Calu3 (cell line): Measurements from ENCODE around the gene EMP3. TPM values are rescaled to one million over a fixed set of nuclear protein-coding genes. Genes with fewer than 3 reads are reported as not detected.

Experiments
- BruUV-seq: library from RNA; stranded (reverse); fragments of 400-500 nt; replicated peaks from 2 replicates; lab custom pipeline; 2021; lab: Mats Ljungman, UMichigan
- CTCF ChIA-PET: fragments of 300-600 bp; sonication (Branson Sonifier 250); formaldehyde crosslinking; loops from one replicate; lab custom pipeline; 2022; ENCODE audit warnings: antibody characterized with exemption; lab: Charles Lee
- DNase-seq: peaks from one replicate; pipeline ENCODE4 v3.0.0; 2022
- H3K27ac Mint-ChIP-seq: one replicate; pipeline ENCODE4 v1.8.0; 2022; ENCODE audit warnings: mixed read lengths; ENCODE audit not compliant: unreplicated experiment
- H3K27me3 Mint-ChIP-seq: one replicate; pipeline ENCODE4 v1.8.0; 2022; ENCODE audit warnings: mixed read lengths; ENCODE audit not compliant: unreplicated experiment
- H3K36me3 Mint-ChIP-seq: one replicate; pipeline ENCODE4 v1.8.0; 2022; ENCODE audit warnings: mild to moderate bottlenecking, moderate library complexity, mixed read lengths; ENCODE audit not compliant: insufficient read depth, unreplicated experiment
- H3K4me1 Mint-ChIP-seq: one replicate; pipeline ENCODE4 v1.8.0; 2022; ENCODE audit warnings: mild to moderate bottlenecking, low read depth, mixed read lengths; ENCODE audit not compliant: unreplicated experiment
- H3K4me3 Mint-ChIP-seq: one replicate; pipeline ENCODE4 v1.8.0; 2022; ENCODE audit warnings: mild to moderate bottlenecking, low read depth, moderate library complexity, mixed read lengths; ENCODE audit not compliant: unreplicated experiment
- H3K9me3 Mint-ChIP-seq: one replicate; pipeline ENCODE4 v1.8.0; 2022; ENCODE audit warnings: low read depth, mixed read lengths; ENCODE audit not compliant: unreplicated experiment
- CTCF ChIP-seq: fragments of 200-600 bp; IDR thresholded peaks from one replicate; pipeline ENCODE4 v1.8.0; 2022; ENCODE audit warnings: antibody characterized with exemption; ENCODE audit not compliant: unreplicated experiment
- intact Hi-C: fragments of 100-400 bp; cut with micrococcal nuclease; formaldehyde crosslinking; loops from one replicate; pipeline ENCODE4 v1.10.0; 2022; ENCODE audit not compliant: unreplicated experiment
- total RNA-seq: library from RNA; stranded (reverse); gene quantifications from 2 replicates; pipeline ENCODE4 v1.2.3, GENCODE V29; 2022

The EMP3 gene
- total RNA-seq, 1 experiment from 2014 or later, result 29.5 TPM

DNA sequence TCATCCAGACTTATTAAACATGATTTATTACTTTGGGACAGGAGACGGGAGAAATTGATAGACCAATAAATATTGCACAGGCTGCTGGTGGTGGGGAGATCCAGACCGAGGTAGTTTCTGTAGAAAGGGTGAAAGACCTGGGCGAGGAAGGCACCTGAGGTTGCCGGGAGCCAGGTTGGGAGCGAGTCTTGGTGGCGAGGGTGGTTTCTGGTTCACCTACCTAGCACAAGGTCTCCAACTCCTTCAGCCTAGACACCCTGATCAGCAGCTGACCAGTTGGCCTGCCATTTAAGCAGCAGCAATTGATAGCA lies 7.0 kb downstream of the EMP3 start:
- BruUV-seq, result no TSS peak
- H3K9me3 Mint-ChIP-seq, result no peaks in the 10 kb centered on the region
- intact Hi-C loops, result loop anchor here (10.0 kb wide), 1 partner anchor 152 kb away; no protein-coding TSS in a partner anchor
- TF ChIP-seq CTCF, result no peak
- peaks cover 50% of the 10 kb centered on the region for H3K36me3 Mint-ChIP-seq
- no peak for DNase-seq
- CTCF ChIA-PET, result interaction anchor here (0.6 to 4.6 kb wide), 11 partner anchors 9 to 252 kb away, joined by 3 to 159 read pairs (median 6); partner anchors contain the start of genes GRWD1, KDELR1, SYNGR4 and TMEM143
- peak overlapping the region; percentile 87 for H3K4me3 Mint-ChIP-seq
- peak overlapping the region; percentile 92 for H3K27ac Mint-ChIP-seq
- peaks cover 50% of the 10 kb centered on the region for H3K4me1 Mint-ChIP-seq
- H3K27me3 Mint-ChIP-seq, result no peaks in the 10 kb centered on the region

DNA sequence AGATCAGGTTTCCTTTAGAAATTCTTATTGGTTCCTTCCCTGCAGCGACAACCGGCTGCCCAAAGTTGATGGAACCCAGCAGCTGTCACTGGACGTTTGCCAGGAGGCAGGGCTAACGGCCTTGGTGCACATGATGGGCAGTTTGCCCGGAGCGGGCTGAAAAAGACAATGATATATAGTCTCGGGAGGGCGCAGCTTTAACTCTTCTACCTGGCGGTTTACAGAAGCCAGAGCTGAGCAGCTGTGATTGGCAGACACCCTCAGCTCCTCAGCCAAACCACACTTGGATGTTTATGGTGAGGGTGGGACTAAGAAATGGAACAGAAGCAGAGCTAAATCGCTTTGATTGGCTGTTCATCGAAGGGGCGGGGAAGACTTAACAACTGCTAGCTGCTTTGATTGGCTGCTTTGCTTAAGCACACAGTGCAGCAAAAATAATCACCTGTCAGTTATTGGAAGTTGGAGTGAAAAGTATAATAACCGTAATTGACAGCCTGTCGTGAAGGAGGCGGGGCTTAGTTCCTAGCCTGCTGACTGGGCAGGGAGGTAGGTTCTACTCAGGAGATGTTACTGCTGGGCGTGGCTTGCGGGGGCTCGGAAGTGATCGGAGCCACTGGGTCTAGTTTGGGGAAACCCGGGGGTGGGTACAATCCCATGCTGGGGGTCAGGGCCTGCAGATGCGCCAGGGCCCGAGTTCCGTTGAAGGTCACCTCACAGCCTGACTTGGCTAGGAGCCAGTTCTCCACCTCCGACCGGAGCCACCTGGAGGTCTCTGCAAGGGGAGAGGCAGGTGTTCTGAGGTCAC lies 7.5 kb downstream of the EMP3 start:
- CTCF ChIA-PET, result interaction anchor here (0.6 to 4.6 kb wide), 15 partner anchors 10 to 276 kb away, joined by 3 to 159 read pairs (median 6); partner anchors contain the start of genes GRWD1, KDELR1, SYNGR4 and TMEM143
- Mint-ChIP-seq H3K4me3 (peak overlapping the region; percentile 87), H3K27me3 (no peaks in the 10 kb centered on the region), H3K9me3 (no peaks in the 10 kb centered on the region), H3K4me1 (peaks cover 50% of the 10 kb centered on the region), H3K27ac (peak overlapping the region; percentile 92), H3K36me3 (peaks cover 47% of the 10 kb centered on the region)
- intact Hi-C loops, result loop anchor here (1.0 to 10.0 kb wide), 2 partner anchors 13 to 152 kb away; no protein-coding TSS in a partner anchor
- BruUV-seq, result no TSS peak
- DNase-seq, result peak; percentile 93
- TF ChIP-seq CTCF, result no peak

- BruUV-seq, result no TSS peak
- no peaks in the 10 kb centered on the region for H3K9me3 Mint-ChIP-seq
- DNase-seq, result peak; percentile 97
- intact Hi-C loops, result loop anchor here (1.0 to 10.0 kb wide), 2 partner anchors 13 to 151 kb away; no protein-coding TSS in a partner anchor
- H3K27me3 Mint-ChIP-seq, result no peaks in the 10 kb centered on the region
- peak overlapping the region; percentile 92 for H3K27ac Mint-ChIP-seq
- peaks cover 50% of the 10 kb centered on the region for H3K4me1 Mint-ChIP-seq
- CTCF ChIA-PET, result interaction anchor here (0.6 to 4.6 kb wide), 18 partner anchors 8 to 275 kb away, joined by 3 to 159 read pairs (median 8); partner anchors contain the start of genes EMP3, GRWD1, KDELR1 and SYNGR4
- TF ChIP-seq CTCF, result peak; percentile 94
- H3K4me3 Mint-ChIP-seq, result peak overlapping the region; percentile 87
- H3K36me3 Mint-ChIP-seq, result peaks cover 47% of the 10 kb centered on the region
Measured at GRCh38 chr19:48333467-48334384, 8.4 kb downstream of the EMP3 start.

GRCh38 chr19:48338253-48338755 lies 13.0 kb downstream of the EMP3 start:
- TF ChIP-seq CTCF, result no peak
- Mint-ChIP-seq H3K9me3 (no peaks in the 10 kb centered on the region), H3K27me3 (no peaks in the 10 kb centered on the region), H3K36me3 (peaks cover 19% of the 10 kb centered on the region), H3K4me3 (no peak overlapping the region), H3K27ac (no peak overlapping the region), H3K4me1 (peaks cover 13% of the 10 kb centered on the region)
- CTCF ChIA-PET, result no interaction called here
- BruUV-seq, result no TSS peak
- intact Hi-C loops, result loop anchor here (10.0 kb wide), 1 partner anchor 146 kb away; no protein-coding TSS in a partner anchor
- no peak for DNase-seq
